T-helper 1 cell treated with Interleukin-12 subunit alpha and Interleukin-12 subunit beta and Interleukin-4 antibody, amounts not matched to agents 30 μg/mL and 1 μg/mL, for 36 hours (primary cell): ENCODE results near the gene CTIF.

ENCODE experiments used
- H3K27ac Mint-ChIP-seq: one replicate; pipeline ENCODE4 v1.8.0; 2021; ENCODE audit warnings: mild to moderate bottlenecking, mixed read lengths
- H3K27me3 Mint-ChIP-seq: one replicate; pipeline ENCODE4 v1.8.0; 2021; ENCODE audit warnings: low read depth, mixed read lengths
- H3K36me3 Mint-ChIP-seq: one replicate; pipeline ENCODE4 v1.8.0; 2021; ENCODE audit warnings: low read depth, mixed read lengths
- H3K4me1 Mint-ChIP-seq: one replicate; pipeline ENCODE4 v1.8.0; 2021; ENCODE audit warnings: low read depth, mixed read lengths
- H3K4me3 Mint-ChIP-seq: one replicate; pipeline ENCODE4 v1.8.0; 2021; ENCODE audit warnings: mild to moderate bottlenecking, moderate library complexity, mixed read lengths
- H3K9me3 Mint-ChIP-seq: one replicate; pipeline ENCODE4 v1.8.0; 2021; ENCODE audit warnings: mixed read lengths

CTIF gene

GRCh38 chr18:48675912-48676311 is 137.1 kb downstream of the CTIF start:
- Mint-ChIP-seq H3K4me3 (no peak overlapping the region), H3K4me1 (no peaks in the 10 kb centered on the region), H3K27me3 (peaks cover 3% of the 10 kb centered on the region), H3K36me3 (no peaks in the 10 kb centered on the region), H3K9me3 (peaks cover 5% of the 10 kb centered on the region), H3K27ac (no peak overlapping the region)

- H3K9me3 Mint-ChIP-seq, result peaks cover 4% of the 10 kb centered on the region
- no peaks in the 10 kb centered on the region for H3K4me1 Mint-ChIP-seq
- H3K27ac Mint-ChIP-seq, result no peak overlapping the region
- H3K36me3 Mint-ChIP-seq, result no peaks in the 10 kb centered on the region
- no peak overlapping the region for H3K4me3 Mint-ChIP-seq
- peaks cover 3% of the 10 kb centered on the region for H3K27me3 Mint-ChIP-seq
Observed at GRCh38 chr18:48676346-48676745, 137.5 kb downstream of the CTIF start.

- H3K4me1 Mint-ChIP-seq, result no peaks in the 10 kb centered on the region
- H3K36me3 Mint-ChIP-seq, result no peaks in the 10 kb centered on the region
Observed at GRCh38 chr18:48676756-48677368, 138.0 kb downstream of the CTIF start.

GRCh38 chr18:48678237-48679115 is 139.6 kb downstream of the CTIF start:
- no peaks in the 10 kb centered on the region for H3K36me3 Mint-ChIP-seq
- no peaks in the 10 kb centered on the region for H3K4me1 Mint-ChIP-seq
- H3K4me3 Mint-ChIP-seq, result no peak overlapping the region
- H3K27ac Mint-ChIP-seq, result no peak overlapping the region
- H3K27me3 Mint-ChIP-seq, result no peaks in the 10 kb centered on the region
- H3K9me3 Mint-ChIP-seq, result no peaks in the 10 kb centered on the region

More at GRCh38 chr18:48676756-48677368, 138.0 kb downstream of the CTIF start:
- Mint-ChIP-seq H3K27me3 (peaks cover 3% of the 10 kb centered on the region), H3K4me3 (no peak overlapping the region), H3K27ac (no peak overlapping the region), H3K9me3 (no peaks in the 10 kb centered on the region)

GRCh38 chr18:48679236-48679635 is 140.4 kb downstream of the CTIF start:
- no peak overlapping the region for H3K4me3 Mint-ChIP-seq
- H3K27ac Mint-ChIP-seq, result no peak overlapping the region

GRCh38 chr18:48680339-48681250 is 141.8 kb downstream of the CTIF start:
- Mint-ChIP-seq H3K9me3 (no peaks in the 10 kb centered on the region), H3K27me3 (no peaks in the 10 kb centered on the region), H3K4me1 (no peaks in the 10 kb centered on the region), H3K4me3 (no peak overlapping the region), H3K36me3 (no peaks in the 10 kb centered on the region), H3K27ac (no peak overlapping the region)

More at GRCh38 chr18:48679236-48679635, 140.4 kb downstream of the CTIF start:
- no peaks in the 10 kb centered on the region for H3K36me3 Mint-ChIP-seq
- H3K27me3 Mint-ChIP-seq, result no peaks in the 10 kb centered on the region
- no peaks in the 10 kb centered on the region for H3K4me1 Mint-ChIP-seq
- no peaks in the 10 kb centered on the region for H3K9me3 Mint-ChIP-seq

- Mint-ChIP-seq H3K4me1 (no peaks in the 10 kb centered on the region), H3K9me3 (no peaks in the 10 kb centered on the region)
Observed at GRCh38 chr18:48682768-48683167, 143.9 kb downstream of the CTIF start.

GRCh38 chr18:48683197-48683596 is 144.4 kb downstream of the CTIF start:
- no peak overlapping the region for H3K4me3 Mint-ChIP-seq
- H3K27ac Mint-ChIP-seq, result no peak overlapping the region
- no peaks in the 10 kb centered on the region for H3K27me3 Mint-ChIP-seq
- H3K9me3 Mint-ChIP-seq, result no peaks in the 10 kb centered on the region
- H3K4me1 Mint-ChIP-seq, result no peaks in the 10 kb centered on the region
- H3K36me3 Mint-ChIP-seq, result no peaks in the 10 kb centered on the region

More at GRCh38 chr18:48682768-48683167, 143.9 kb downstream of the CTIF start:
- H3K27ac Mint-ChIP-seq, result no peak overlapping the region
- H3K4me3 Mint-ChIP-seq, result no peak overlapping the region
- H3K27me3 Mint-ChIP-seq, result no peaks in the 10 kb centered on the region
- no peaks in the 10 kb centered on the region for H3K36me3 Mint-ChIP-seq

- H3K9me3 Mint-ChIP-seq, result no peaks in the 10 kb centered on the region
- no peak overlapping the region for H3K4me3 Mint-ChIP-seq
- H3K4me1 Mint-ChIP-seq, result no peaks in the 10 kb centered on the region
- H3K27me3 Mint-ChIP-seq, result no peaks in the 10 kb centered on the region
- H3K27ac Mint-ChIP-seq, result no peak overlapping the region
- H3K36me3 Mint-ChIP-seq, result no peaks in the 10 kb centered on the region
Observed at GRCh38 chr18:48683661-48684060, 144.8 kb downstream of the CTIF start.

- H3K27ac Mint-ChIP-seq, result no peak overlapping the region
- no peak overlapping the region for H3K4me3 Mint-ChIP-seq
- no peaks in the 10 kb centered on the region for H3K9me3 Mint-ChIP-seq
- H3K27me3 Mint-ChIP-seq, result peaks cover 6% of the 10 kb centered on the region
- no peaks in the 10 kb centered on the region for H3K36me3 Mint-ChIP-seq
- no peaks in the 10 kb centered on the region for H3K4me1 Mint-ChIP-seq
Observed at GRCh38 chr18:48687346-48688042, 148.7 kb downstream of the CTIF start.

- Mint-ChIP-seq H3K4me3 (no peak overlapping the region), H3K36me3 (no peaks in the 10 kb centered on the region), H3K27me3 (peaks cover 6% of the 10 kb centered on the region), H3K9me3 (no peaks in the 10 kb centered on the region), H3K27ac (no peak overlapping the region), H3K4me1 (no peaks in the 10 kb centered on the region)
Observed at GRCh38 chr18:48688961-48689360, 150.1 kb downstream of the CTIF start.

GRCh38 chr18:48689548-48689947 is 150.7 kb downstream of the CTIF start:
- Mint-ChIP-seq H3K9me3 (no peaks in the 10 kb centered on the region), H3K27ac (no peak overlapping the region), H3K27me3 (peaks cover 6% of the 10 kb centered on the region), H3K4me3 (no peak overlapping the region), H3K36me3 (no peaks in the 10 kb centered on the region), H3K4me1 (no peaks in the 10 kb centered on the region)

- H3K4me1 Mint-ChIP-seq, result no peaks in the 10 kb centered on the region
- H3K4me3 Mint-ChIP-seq, result no peak overlapping the region
- peaks cover 10% of the 10 kb centered on the region for H3K27me3 Mint-ChIP-seq
- H3K36me3 Mint-ChIP-seq, result no peaks in the 10 kb centered on the region
- H3K9me3 Mint-ChIP-seq, result no peaks in the 10 kb centered on the region
- H3K27ac Mint-ChIP-seq, result no peak overlapping the region
Observed at GRCh38 chr18:48690494-48690893, 151.7 kb downstream of the CTIF start.

- H3K27ac Mint-ChIP-seq, result no peak overlapping the region
- H3K4me1 Mint-ChIP-seq, result no peaks in the 10 kb centered on the region
- no peaks in the 10 kb centered on the region for H3K36me3 Mint-ChIP-seq
- H3K27me3 Mint-ChIP-seq, result peaks cover 10% of the 10 kb centered on the region
- no peaks in the 10 kb centered on the region for H3K9me3 Mint-ChIP-seq
- H3K4me3 Mint-ChIP-seq, result no peak overlapping the region
Observed at GRCh38 chr18:48693006-48693405, 154.2 kb downstream of the CTIF start.
